HCT116 (cell line): ENCODE results near the gene CENPE. TPM values are rescaled to one million over a fixed set of nuclear protein-coding genes. Genes with fewer than 3 reads are reported as not detected.

Experiments
- ATAC-seq: fragments of 200-7000 bp; cut with Tn5 transposase; 2 replicates; pipeline ENCODE4 v1.9.1; 2020; ENCODE audit warnings: mild to moderate bottlenecking, moderate library complexity
- BruUV-seq: library from RNA; stranded (reverse); fragments of 400-500 nt; replicated peaks from 2 replicates; lab custom pipeline; 2021; lab: Mats Ljungman, UMichigan
- CTCF ChIA-PET: fragments of 300-600 bp; sonication (Branson Sonifier 250); formaldehyde crosslinking; loops from one replicate; lab custom pipeline; 2021; ENCODE audit warnings: antibody characterized with exemption; lab: Charles Lee
- POLR2A ChIA-PET: fragments of 300-600, 350-600 bp; sonication (Branson Sonifier 250); formaldehyde crosslinking; loops from one replicate; lab custom pipeline; 2021; ENCODE audit warnings: antibody characterized with exemption; lab: Charles Lee
- RAD21 ChIA-PET, 2 experiments: fragments of 300-600 bp; sonication (Branson Sonifier 250); formaldehyde crosslinking; loops; one replicate each; lab custom pipeline; 2023; ENCODE audit warnings: low total read pairs in 2 of 2; ENCODE audit not compliant: uncharacterized antibody in 2 of 2, unreplicated experiment in 2 of 2, low non-redundant PET in 1 of 2; lab: Charles Lee
- DNase-seq: peaks from one replicate; pipeline ENCODE4 v3.0.0-alpha.2; 2010; ENCODE audit warnings: low read depth, low spot score
- H2AFZ ChIP-seq: fragments of 200-600 bp; shearing (Covaris generic), sonication (generic); 2 replicates; pipeline ENCODE4 v1.6.1; 2017; ENCODE audit warnings: low read depth, mixed run types, mixed read lengths, antibody characterized with exemption, low read length; ENCODE audit not compliant: poor library complexity, severe bottlenecking
- H3K27ac ChIP-seq: 2 replicates; pipeline ENCODE4 v1.5.1; 2012; ENCODE audit warnings: low read depth, low read length
- H3K27me3 ChIP-seq: fragments of 200-600 bp; sonication (generic); 2 replicates; pipeline ENCODE4 v1.6.1; 2016; ENCODE audit warnings: mixed run types, low read length, mixed read lengths; ENCODE audit not compliant: insufficient read depth
- H3K36me3 ChIP-seq, 2 experiments: fragments of 200-500 bp in 1 of 2; fragments of 200-600 bp in 1 of 2; sonication (Bioruptor generic) in 1 of 2; sonication (generic) in 1 of 2; 2 replicates each; pipeline versions ENCODE4 v1.5.1 to v1.6.1; 2014 to 2016; ENCODE audit warnings: low read length in 2 of 2, inconsistent platforms in 1 of 2, mixed read lengths in 1 of 2, mixed run types in 1 of 2; ENCODE audit not compliant: insufficient read depth in 2 of 2, control insufficient read depth in 1 of 2
- H3K4me1 ChIP-seq, 2 experiments: fragments of 200-600 bp in 1 of 2; sonication (generic) in 1 of 2; 2 replicates each; pipeline versions ENCODE4 v1.5.1 to v1.6.1; 2012 to 2017; ENCODE audit warnings: low read length in 2 of 2, inconsistent platforms in 1 of 2, mild to moderate bottlenecking in 1 of 2, mixed read lengths in 1 of 2, mixed run types in 1 of 2, moderate library complexity in 1 of 2; ENCODE audit not compliant: insufficient read depth in 2 of 2, control insufficient read depth in 1 of 2
- H3K4me2 ChIP-seq: fragments of 200-600 bp; sonication (generic); 2 replicates; pipeline ENCODE4 v1.6.1; 2017; ENCODE audit warnings: mixed run types, low read length, mixed read lengths
- H3K4me3 ChIP-seq, 2 experiments: fragments of 200-600 bp in 1 of 2; sonication (generic) in 1 of 2; replicated peaks in 1 of 2; 2 replicates each; pipeline ENCODE4 v1.5.1; 2011 to 2016; ENCODE audit warnings: low read length in 2 of 2, control low read depth in 1 of 2, low read depth in 1 of 2, mild to moderate bottlenecking in 1 of 2, mixed read lengths in 1 of 2, mixed run types in 1 of 2
- H3K79me2 ChIP-seq: fragments of 200-600 bp; sonication (generic); 2 replicates; pipeline ENCODE4 v1.6.1; 2017; ENCODE audit warnings: mild to moderate bottlenecking, mixed run types, low read length, moderate library complexity, mixed read lengths; ENCODE audit not compliant: insufficient read depth
- H3K9ac ChIP-seq: fragments of 200-600 bp; sonication (generic); 2 replicates; pipeline ENCODE4 v1.6.1; 2016; ENCODE audit warnings: low read length, mixed read lengths
- H3K9me2 ChIP-seq: fragments of 200-600 bp; sonication (generic), shearing (Covaris generic); 2 replicates; pipeline ENCODE4 v1.6.1; 2017; ENCODE audit warnings: mixed run types, mild to moderate bottlenecking, moderate library complexity; ENCODE audit not compliant: insufficient read depth
- H3K9me3 ChIP-seq, 2 experiments: fragments of 200-500 bp in 1 of 2; fragments of 200-600 bp in 1 of 2; sonication (Bioruptor generic) in 1 of 2; sonication (generic) in 1 of 2; 2 replicates each; pipeline ENCODE4 v1.6.1; 2014 to 2017; ENCODE audit warnings: low read length in 2 of 2, mixed read lengths in 2 of 2, inconsistent platforms in 1 of 2, low read depth in 1 of 2, mild to moderate bottlenecking in 1 of 2, mixed run types in 1 of 2, moderate library complexity in 1 of 2; ENCODE audit not compliant: control insufficient read depth in 1 of 2, insufficient read depth in 1 of 2
- H4K20me1 ChIP-seq: fragments of 200-600 bp; sonication (generic), shearing (Covaris generic); 2 replicates; pipeline ENCODE4 v1.6.1; 2017; ENCODE audit warnings: mixed run types, mild to moderate bottlenecking, moderate library complexity; ENCODE audit not compliant: insufficient read depth
- CBX3 ChIP-seq: IDR thresholded peaks from 2 replicates; pipeline ENCODE4 v1.6.1; 2012; ENCODE audit warnings: low read depth
- CEBPB ChIP-seq: IDR thresholded peaks from 2 replicates; pipeline ENCODE4 v1.6.1; 2012; ENCODE audit warnings: low read depth
- CTCF ChIP-seq, 3 experiments: fragments of 200-600 bp in 1 of 3; sonication (generic) in 1 of 3; IDR thresholded peaks in 2 of 3; conservative IDR thresholded peaks in 1 of 3; 2 replicates each; pipeline ENCODE4 v1.5.1; 2012 to 2017; ENCODE audit warnings: low read depth in 2 of 3, low read length in 2 of 3, antibody characterized with exemption in 1 of 3, borderline replicate concordance in 1 of 3, control low read depth in 1 of 3, mild to moderate bottlenecking in 1 of 3, mixed read lengths in 1 of 3, mixed run types in 1 of 3, moderate library complexity in 1 of 3; ENCODE audit not compliant: insufficient read depth in 1 of 3
- EGR1 ChIP-seq: IDR thresholded peaks from 2 replicates; pipeline ENCODE4 v1.6.1; 2012; ENCODE audit warnings: low read depth
- FOSL1 ChIP-seq: IDR thresholded peaks from 2 replicates; pipeline ENCODE4 v1.6.1; 2012; ENCODE audit warnings: low read depth
- JUND ChIP-seq: IDR thresholded peaks from 2 replicates; pipeline ENCODE4 v1.6.1; 2012
- POLR2A ChIP-seq: IDR thresholded peaks from 2 replicates; pipeline ENCODE4 v1.7.0; 2011; ENCODE audit warnings: borderline replicate concordance; ENCODE audit not compliant: insufficient read depth, insufficient read length; ENCODE audit errors: extremely low read depth
- RAD21 ChIP-seq: IDR thresholded peaks from 2 replicates; pipeline ENCODE4 v1.6.1; 2012; ENCODE audit warnings: low read depth, mild to moderate bottlenecking
- SIN3A ChIP-seq: IDR thresholded peaks from 2 replicates; pipeline ENCODE4 v1.6.1; 2012; ENCODE audit warnings: low read depth
- TCF7L2 ChIP-seq: IDR thresholded peaks from 2 replicates; pipeline ENCODE4 v1.7.0; 2011; ENCODE audit warnings: borderline replicate concordance, inconsistent platforms; ENCODE audit not compliant: insufficient read depth, insufficient read length; ENCODE audit errors: extremely low read depth
- YY1 ChIP-seq: IDR thresholded peaks from 2 replicates; pipeline ENCODE4 v1.6.1; 2011; ENCODE audit warnings: low read length, low read depth, moderate library complexity, mild to moderate bottlenecking; ENCODE audit not compliant: insufficient replicate concordance; ENCODE audit errors: extremely low read depth
- ZFX ChIP-seq: fragments of 450-650 bp; IDR thresholded peaks from 2 replicates; pipeline ENCODE4 v1.6.1; 2017
- intact Hi-C: fragments of 100-400 bp; cut with micrococcal nuclease; formaldehyde crosslinking; loops from 2 replicates; pipeline ENCODE4 v1.10.0; 2022
- total RNA-seq: library from RNA; stranded (reverse); gene quantifications from one replicate; pipeline ENCODE4 v1.2.1, GENCODE V29; 2021; ENCODE audit not compliant: unreplicated experiment
- TF ChIP-seq, protein P1 (sequence below): IDR thresholded peaks from 2 replicates; pipeline ENCODE4 v1.6.1; 2011; ENCODE audit warnings: mild to moderate bottlenecking, low read length, moderate library complexity; ENCODE audit not compliant: insufficient replicate concordance; ENCODE audit errors: extremely low read depth

Gene CENPE
- total RNA-seq, 1 experiment from 2014 or later: 31.3 TPM

- ATAC-seq (no peak), DNase-seq (no peak)
- CTCF ChIA-PET: interaction anchor here (0.8 kb wide), 1 partner anchor 10 kb away, joined by 3 read pairs; no protein-coding TSS in a partner anchor
- Histone ChIP-seq H3K27me3 (no peaks in the 10 kb centered on the region), H3K4me1 (peaks cover 8 to 25% of the 10 kb centered on the region in 2 experiments; a peak in 3 of 4 replicates), H3K9me3 (no peaks in the 10 kb centered on the region), H3K27ac (peak overlapping the region; percentile 85; the same call in 1 of the 2 replicates), H3K9me2 (no peaks in the 10 kb centered on the region), H3K4me3 (peak overlapping the region; percentile 65 to 68), H3K36me3 (peaks cover 0 to 4% of the 10 kb centered on the region in 2 experiments; a peak in 1 of 4 replicates), H3K79me2 (peaks cover 46% of the 10 kb centered on the region), H2AFZ (no peak overlapping the region), H4K20me1 (no peaks in the 10 kb centered on the region), H3K4me2 (peak overlapping the region; percentile 88), H3K9ac (peak overlapping the region; percentile 88)
- RAD21 ChIA-PET: no interaction called here
- intact Hi-C loops: no loop called here
- BruUV-seq: no TSS peak
- TF ChIP-seq FOSL1 (no peak), CEBPB (no peak), CTCF (IDR thresholded peaks at IDR 0.05 in 2 of 3, conservative IDR thresholded peaks at IDR 0.05 in 1 of 3; ENCODE audit: borderline replicate concordance in 1 of 3, insufficient read depth in 1 of 3, low read depth in 2 of 3, low read length in 2 of 3) (no peak), CBX3 (no peak), RAD21 (no peak), EGR1 (no peak), TCF7L2 (no peak), ZFX (no peak), POLR2A (no peak), JUND (no peak), YY1 (no peak), SIN3A (no peak)
- TF ChIP-seq, protein P1, sequence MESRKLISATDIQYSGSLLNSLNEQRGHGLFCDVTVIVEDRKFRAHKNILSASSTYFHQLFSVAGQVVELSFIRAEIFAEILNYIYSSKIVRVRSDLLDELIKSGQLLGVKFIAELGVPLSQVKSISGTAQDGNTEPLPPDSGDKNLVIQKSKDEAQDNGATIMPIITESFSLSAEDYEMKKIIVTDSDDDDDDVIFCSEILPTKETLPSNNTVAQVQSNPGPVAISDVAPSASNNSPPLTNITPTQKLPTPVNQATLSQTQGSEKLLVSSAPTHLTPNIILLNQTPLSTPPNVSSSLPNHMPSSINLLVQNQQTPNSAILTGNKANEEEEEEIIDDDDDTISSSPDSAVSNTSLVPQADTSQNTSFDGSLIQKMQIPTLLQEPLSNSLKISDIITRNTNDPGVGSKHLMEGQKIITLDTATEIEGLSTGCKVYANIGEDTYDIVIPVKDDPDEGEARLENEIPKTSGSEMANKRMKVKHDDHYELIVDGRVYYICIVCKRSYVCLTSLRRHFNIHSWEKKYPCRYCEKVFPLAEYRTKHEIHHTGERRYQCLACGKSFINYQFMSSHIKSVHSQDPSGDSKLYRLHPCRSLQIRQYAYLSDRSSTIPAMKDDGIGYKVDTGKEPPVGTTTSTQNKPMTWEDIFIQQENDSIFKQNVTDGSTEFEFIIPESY: no peak
- POLR2A ChIA-PET: interaction anchor here (1.3 kb wide), 1 partner anchor 10 kb away, joined by 4 read pairs; no protein-coding TSS in a partner anchor
Observed at GRCh38 chr4:103074744-103075434, 123.3 kb downstream of the CENPE start.
